WTC11 (cell line): ENCODE measurements around the gene RILPL1.

Experiments
- GRHL2 ChIP-seq: fragments of 250-450 bp; sonication (Bioruptor Pico); IDR thresholded peaks from 2 replicates; pipeline ENCODE4 v1.8.0; 2022; ENCODE audit warnings: mild to moderate bottlenecking, moderate library complexity; ENCODE audit not compliant: insufficient replicate concordance, severe bottlenecking
- KAT7 ChIP-seq: sonication (generic); formaldehyde crosslinking; IDR thresholded peaks from 2 replicates; pipeline ENCODE4 v1.8.1; 2023; ENCODE audit warnings: missing genetic modification reagents, mild to moderate bottlenecking, borderline replicate concordance
- ZNF263 ChIP-seq: sonication (generic); formaldehyde crosslinking; IDR thresholded peaks from 2 replicates; pipeline ENCODE4 v1.8.1; 2022; ENCODE audit warnings: low read depth, mild to moderate bottlenecking, moderate library complexity, missing genetic modification reagents
- TF ChIP-seq, protein P1 (sequence below): fragments of 200-600 bp; IDR thresholded peaks from 2 replicates; pipeline ENCODE4 v1.8.0; 2022; ENCODE audit warnings: antibody characterized with exemption
- TF ChIP-seq, protein P2 (sequence below): sonication (generic); formaldehyde crosslinking; IDR thresholded peaks from 2 replicates; pipeline ENCODE4 v1.8.0; 2023; ENCODE audit warnings: missing genetic modification reagents
- TF ChIP-seq, protein P3 (sequence below): sonication (generic); formaldehyde crosslinking; IDR thresholded peaks from 2 replicates; pipeline ENCODE4 v1.8.1; 2022; ENCODE audit warnings: missing genetic modification reagents, borderline replicate concordance
- TF ChIP-seq, protein P4 (sequence below): sonication (generic); formaldehyde crosslinking; IDR thresholded peaks from 2 replicates; pipeline ENCODE4 v1.8.1; 2023; ENCODE audit warnings: mild to moderate bottlenecking, missing genetic modification reagents, moderate library complexity

DNA sequence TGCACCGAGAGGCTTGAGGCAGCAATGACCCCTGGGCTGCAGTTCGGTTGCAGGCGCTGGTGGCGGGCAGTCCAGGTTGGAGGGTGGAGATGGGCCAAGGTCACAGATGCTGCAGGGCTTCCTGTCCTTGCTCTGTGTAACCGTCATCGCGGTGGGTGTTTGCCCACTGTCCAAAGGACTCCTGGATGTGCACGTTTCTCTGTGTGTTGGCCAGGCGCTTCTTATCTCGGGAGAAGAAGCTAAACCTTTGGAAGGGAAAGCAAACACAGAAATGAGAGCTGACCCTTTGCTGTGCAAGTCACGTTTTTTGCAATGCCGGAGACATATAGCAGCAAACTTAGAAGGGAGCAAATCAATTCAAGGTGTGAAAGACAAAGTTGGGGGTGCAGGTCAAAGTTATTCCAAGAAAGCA, 61.1 kb downstream of the RILPL1 start:
- TF ChIP-seq, protein P1, sequence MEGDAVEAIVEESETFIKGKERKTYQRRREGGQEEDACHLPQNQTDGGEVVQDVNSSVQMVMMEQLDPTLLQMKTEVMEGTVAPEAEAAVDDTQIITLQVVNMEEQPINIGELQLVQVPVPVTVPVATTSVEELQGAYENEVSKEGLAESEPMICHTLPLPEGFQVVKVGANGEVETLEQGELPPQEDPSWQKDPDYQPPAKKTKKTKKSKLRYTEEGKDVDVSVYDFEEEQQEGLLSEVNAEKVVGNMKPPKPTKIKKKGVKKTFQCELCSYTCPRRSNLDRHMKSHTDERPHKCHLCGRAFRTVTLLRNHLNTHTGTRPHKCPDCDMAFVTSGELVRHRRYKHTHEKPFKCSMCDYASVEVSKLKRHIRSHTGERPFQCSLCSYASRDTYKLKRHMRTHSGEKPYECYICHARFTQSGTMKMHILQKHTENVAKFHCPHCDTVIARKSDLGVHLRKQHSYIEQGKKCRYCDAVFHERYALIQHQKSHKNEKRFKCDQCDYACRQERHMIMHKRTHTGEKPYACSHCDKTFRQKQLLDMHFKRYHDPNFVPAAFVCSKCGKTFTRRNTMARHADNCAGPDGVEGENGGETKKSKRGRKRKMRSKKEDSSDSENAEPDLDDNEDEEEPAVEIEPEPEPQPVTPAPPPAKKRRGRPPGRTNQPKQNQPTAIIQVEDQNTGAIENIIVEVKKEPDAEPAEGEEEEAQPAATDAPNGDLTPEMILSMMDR: no peak
- TF ChIP-seq ZNF263 (CRISPR knock-in tag) (no peak), GRHL2 (no peak), KAT7 (CRISPR knock-in tag) (no peak)
- TF ChIP-seq, protein P2, sequence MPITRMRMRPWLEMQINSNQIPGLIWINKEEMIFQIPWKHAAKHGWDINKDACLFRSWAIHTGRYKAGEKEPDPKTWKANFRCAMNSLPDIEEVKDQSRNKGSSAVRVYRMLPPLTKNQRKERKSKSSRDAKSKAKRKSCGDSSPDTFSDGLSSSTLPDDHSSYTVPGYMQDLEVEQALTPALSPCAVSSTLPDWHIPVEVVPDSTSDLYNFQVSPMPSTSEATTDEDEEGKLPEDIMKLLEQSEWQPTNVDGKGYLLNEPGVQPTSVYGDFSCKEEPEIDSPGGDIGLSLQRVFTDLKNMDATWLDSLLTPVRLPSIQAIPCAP: no peak
- TF ChIP-seq, protein P3, sequence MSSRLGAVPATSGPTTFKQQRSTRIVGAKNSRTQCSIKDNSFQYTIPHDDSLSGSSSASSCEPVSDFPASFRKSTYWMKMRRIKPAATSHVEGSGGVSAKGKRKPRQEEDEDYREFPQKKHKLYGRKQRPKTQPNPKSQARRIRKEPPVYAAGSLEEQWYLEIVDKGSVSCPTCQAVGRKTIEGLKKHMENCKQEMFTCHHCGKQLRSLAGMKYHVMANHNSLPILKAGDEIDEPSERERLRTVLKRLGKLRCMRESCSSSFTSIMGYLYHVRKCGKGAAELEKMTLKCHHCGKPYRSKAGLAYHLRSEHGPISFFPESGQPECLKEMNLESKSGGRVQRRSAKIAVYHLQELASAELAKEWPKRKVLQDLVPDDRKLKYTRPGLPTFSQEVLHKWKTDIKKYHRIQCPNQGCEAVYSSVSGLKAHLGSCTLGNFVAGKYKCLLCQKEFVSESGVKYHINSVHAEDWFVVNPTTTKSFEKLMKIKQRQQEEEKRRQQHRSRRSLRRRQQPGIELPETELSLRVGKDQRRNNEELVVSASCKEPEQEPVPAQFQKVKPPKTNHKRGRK (CRISPR knock-in tag): no peak
- TF ChIP-seq, protein P4, sequence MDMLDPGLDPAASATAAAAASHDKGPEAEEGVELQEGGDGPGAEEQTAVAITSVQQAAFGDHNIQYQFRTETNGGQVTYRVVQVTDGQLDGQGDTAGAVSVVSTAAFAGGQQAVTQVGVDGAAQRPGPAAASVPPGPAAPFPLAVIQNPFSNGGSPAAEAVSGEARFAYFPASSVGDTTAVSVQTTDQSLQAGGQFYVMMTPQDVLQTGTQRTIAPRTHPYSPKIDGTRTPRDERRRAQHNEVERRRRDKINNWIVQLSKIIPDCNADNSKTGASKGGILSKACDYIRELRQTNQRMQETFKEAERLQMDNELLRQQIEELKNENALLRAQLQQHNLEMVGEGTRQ: no peak
